CD4-positive, alpha-beta memory T cell (primary cell): ENCODE measurements around the gene RIMBP2. TPM values are rescaled to one million over a fixed set of nuclear protein-coding genes. Genes with fewer than 3 reads are reported as not detected.

ENCODE experiments used
- CTCF ChIA-PET: fragments of 350-600 bp; sonication (Branson Sonifier 250); formaldehyde crosslinking; loops from one replicate; lab custom pipeline; 2021; ENCODE audit warnings: inconsistent platforms; ENCODE audit not compliant: partially characterized antibody; lab: Charles Lee
- POLR2A ChIA-PET: fragments of 350-600 bp; sonication (Branson Sonifier 250); formaldehyde crosslinking; loops from one replicate; lab custom pipeline; 2021; ENCODE audit not compliant: partially characterized antibody; lab: Charles Lee
- DNase-seq, 5 donors: peaks; one replicate each; pipeline versions ENCODE4 v3.0.0 to v3.0.0-alpha.2; 2020 to 2022; ENCODE audit warnings: mixed read lengths in 1 of 5
- H3K27ac ChIP-seq: one replicate; pipeline ENCODE4 v1.7.0; 2013; ENCODE audit warnings: low read depth, low read length
- H3K27me3 ChIP-seq: 2 replicates; pipeline ENCODE4 v1.7.0; 2013; ENCODE audit warnings: mild to moderate bottlenecking, low read length, moderate library complexity; ENCODE audit not compliant: insufficient read depth
- H3K36me3 ChIP-seq: 2 replicates; pipeline ENCODE4 v1.7.0; 2013; ENCODE audit warnings: mild to moderate bottlenecking, low read length, moderate library complexity; ENCODE audit not compliant: insufficient read depth
- H3K4me1 ChIP-seq: 2 replicates; pipeline ENCODE4 v1.7.0; 2013; ENCODE audit warnings: mild to moderate bottlenecking, low read length, moderate library complexity; ENCODE audit not compliant: insufficient read depth
- H3K4me3 ChIP-seq, 2 donors: one replicate each; pipeline ENCODE4 v1.7.0; 2013; ENCODE audit warnings: low read length in 2 of 2, mild to moderate bottlenecking in 1 of 2
- H3K9me3 ChIP-seq, 2 donors: one replicate each; pipeline ENCODE4 v1.7.0; 2013; ENCODE audit warnings: low read length in 2 of 2, control low read depth in 1 of 2; ENCODE audit not compliant: control insufficient read depth in 1 of 2
- H3K27ac Mint-ChIP-seq, 7 donors: one replicate each; pipeline ENCODE4 v1.8.0; 2020 to 2021; ENCODE audit warnings: mixed read lengths in 7 of 7, mild to moderate bottlenecking in 6 of 7, inconsistent platforms in 3 of 7, moderate library complexity in 3 of 7
- H3K27me3 Mint-ChIP-seq, 2 donors: one replicate each; pipeline ENCODE4 v1.8.0; 2020 to 2021; ENCODE audit warnings: mixed read lengths in 2 of 2
- H3K36me3 Mint-ChIP-seq, 2 donors: one replicate each; pipeline ENCODE4 v1.8.0; 2020 to 2021; ENCODE audit warnings: mixed read lengths in 2 of 2, inconsistent platforms in 1 of 2, mild to moderate bottlenecking in 1 of 2
- H3K4me1 Mint-ChIP-seq, 4 donors: one replicate each; pipeline ENCODE4 v1.8.0; 2020 to 2021; ENCODE audit warnings: mixed read lengths in 4 of 4, mild to moderate bottlenecking in 1 of 4
- H3K4me3 Mint-ChIP-seq, 8 donors: one replicate each; pipeline ENCODE4 v1.8.0; 2020 to 2021; ENCODE audit warnings: mixed read lengths in 8 of 8, mild to moderate bottlenecking in 7 of 8, moderate library complexity in 6 of 8, inconsistent platforms in 3 of 8
- H3K9me3 Mint-ChIP-seq, 8 donors: one replicate each; pipeline ENCODE4 v1.8.0; 2020 to 2021; ENCODE audit warnings: mixed read lengths in 8 of 8, mild to moderate bottlenecking in 5 of 8, inconsistent platforms in 3 of 8, moderate library complexity in 1 of 8
- intact Hi-C: fragments of 100-400 bp; cut with micrococcal nuclease; formaldehyde crosslinking; loops from one replicate; pipeline ENCODE4 v1.15.1; 2023
- polyA plus RNA-seq, 2 donors: library from polyadenylated mRNA; unstranded; fragments of 300-500 nt; fragmentation: Illumina TruSeq; gene quantifications; one replicate each; pipeline ENCODE4 v1.2.3, GENCODE V29; 2021
- total RNA-seq, 2 experiments: library from RNA; stranded (reverse); gene quantifications; one replicate each; pipeline ENCODE4 v1.2.3, GENCODE V29; 2021

Gene RIMBP2
- total and polyA plus RNA-seq, 4 experiments from 2014 or later, result 0.20 TPM; not detected in 3

GRCh38 chr12:130357241-130357640 lies 358.9 kb downstream of the RIMBP2 start:
- CTCF ChIA-PET, result no interaction called here
- Mint-ChIP-seq H3K4me1 (no peaks in the 10 kb centered on the region), H3K27ac (no peak overlapping the region), H3K27me3 (peaks cover 0 to 2% of the 10 kb centered on the region in 2 donors), H3K4me3 (no peak overlapping the region), H3K9me3 (peaks cover 0 to 4% (median 0%) of the 10 kb centered on the region in 8 donors), H3K36me3 (no peaks in the 10 kb centered on the region)
- POLR2A ChIA-PET, result no interaction called here
- no peaks in the 10 kb centered on the region for H3K36me3 ChIP-seq
- H3K27ac ChIP-seq, result no peak overlapping the region
- H3K4me1 ChIP-seq, result no peaks in the 10 kb centered on the region
- no peak overlapping the region for H3K4me3 ChIP-seq
- intact Hi-C loops, result no loop called here
- no peak for DNase-seq
- no peaks in the 10 kb centered on the region for H3K9me3 ChIP-seq
- H3K27me3 ChIP-seq, result no peaks in the 10 kb centered on the region

- intact Hi-C loops, result no loop called here
Measured at GRCh38 chr12:130356222-130356621, 359.9 kb downstream of the RIMBP2 start.

GRCh38 chr12:130354407-130354806 lies 361.7 kb downstream of the RIMBP2 start:
- Mint-ChIP-seq H3K27me3 (peaks cover 0 to 4% of the 10 kb centered on the region in 2 donors), H3K9me3 (peaks cover 0 to 4% (median 0%) of the 10 kb centered on the region in 8 donors), H3K4me1 (no peaks in the 10 kb centered on the region), H3K36me3 (no peaks in the 10 kb centered on the region), H3K27ac (no peak overlapping the region), H3K4me3 (no peak overlapping the region)
- DNase-seq, result no peak
- Histone ChIP-seq H3K4me1 (no peaks in the 10 kb centered on the region), H3K4me3 (no peak overlapping the region), H3K27ac (no peak overlapping the region), H3K27me3 (no peaks in the 10 kb centered on the region), H3K9me3 (no peaks in the 10 kb centered on the region), H3K36me3 (no peaks in the 10 kb centered on the region)
- ChIA-PET POLR2A (no interaction called here), CTCF (no interaction called here)
- intact Hi-C loops, result no loop called here

More at GRCh38 chr12:130356222-130356621, 359.9 kb downstream of the RIMBP2 start:
- no peaks in the 10 kb centered on the region for H3K9me3 ChIP-seq
- H3K4me1 ChIP-seq, result no peaks in the 10 kb centered on the region
- no peaks in the 10 kb centered on the region for H3K27me3 ChIP-seq
- no peaks in the 10 kb centered on the region for H3K36me3 ChIP-seq
- no peak for DNase-seq
- ChIA-PET CTCF (no interaction called here), POLR2A (no interaction called here)
- H3K4me3 Mint-ChIP-seq, result no peak overlapping the region
- no peaks in the 10 kb centered on the region for H3K36me3 Mint-ChIP-seq
- no peaks in the 10 kb centered on the region for H3K4me1 Mint-ChIP-seq
- no peak overlapping the region for H3K4me3 ChIP-seq
- no peak overlapping the region for H3K27ac ChIP-seq
- H3K9me3 Mint-ChIP-seq, result peaks cover 0 to 4% (median 0%) of the 10 kb centered on the region in 8 donors
- peaks cover 0 to 4% of the 10 kb centered on the region in 2 donors for H3K27me3 Mint-ChIP-seq
- no peak overlapping the region for H3K27ac Mint-ChIP-seq

- CTCF ChIA-PET, result no interaction called here
- H3K27me3 Mint-ChIP-seq, result peaks cover 0 to 2% of the 10 kb centered on the region in 2 donors
- POLR2A ChIA-PET, result no interaction called here
- no peaks in the 10 kb centered on the region for H3K9me3 ChIP-seq
- no peaks in the 10 kb centered on the region for H3K4me1 Mint-ChIP-seq
- no peak overlapping the region for H3K27ac Mint-ChIP-seq
- no peak for DNase-seq
- no peaks in the 10 kb centered on the region for H3K27me3 ChIP-seq
- H3K4me1 ChIP-seq, result no peaks in the 10 kb centered on the region
- intact Hi-C loops, result no loop called here
- no peaks in the 10 kb centered on the region for H3K36me3 ChIP-seq
- H3K36me3 Mint-ChIP-seq, result no peaks in the 10 kb centered on the region
- H3K9me3 Mint-ChIP-seq, result no peaks in the 10 kb centered on the region
- no peak overlapping the region for H3K4me3 ChIP-seq
- no peak overlapping the region for H3K4me3 Mint-ChIP-seq
- H3K27ac ChIP-seq, result no peak overlapping the region
Measured at GRCh38 chr12:130353081-130353480, 363.0 kb downstream of the RIMBP2 start.

- Mint-ChIP-seq H3K27ac (no peak overlapping the region), H3K36me3 (no peaks in the 10 kb centered on the region), H3K4me3 (no peak overlapping the region), H3K27me3 (peaks cover 0 to 3% of the 10 kb centered on the region in 2 donors), H3K9me3 (no peaks in the 10 kb centered on the region), H3K4me1 (no peaks in the 10 kb centered on the region)
- H3K36me3 ChIP-seq, result no peaks in the 10 kb centered on the region
- H3K4me3 ChIP-seq, result no peak overlapping the region
- ChIA-PET CTCF (no interaction called here), POLR2A (no interaction called here)
- intact Hi-C loops, result no loop called here
- H3K4me1 ChIP-seq, result no peaks in the 10 kb centered on the region
- no peak for DNase-seq
- H3K27me3 ChIP-seq, result no peaks in the 10 kb centered on the region
- no peak overlapping the region for H3K27ac ChIP-seq
- no peaks in the 10 kb centered on the region for H3K9me3 ChIP-seq
Measured at GRCh38 chr12:130351326-130351725, 364.8 kb downstream of the RIMBP2 start.

GRCh38 chr12:130350715-130351114 lies 365.4 kb downstream of the RIMBP2 start:
- intact Hi-C loops, result no loop called here
- H3K4me1 ChIP-seq, result no peaks in the 10 kb centered on the region
- Mint-ChIP-seq H3K36me3 (no peaks in the 10 kb centered on the region), H3K4me3 (no peak overlapping the region), H3K27ac (peak overlapping the region in 1 of 7 donors; percentile 54), H3K9me3 (no peaks in the 10 kb centered on the region), H3K4me1 (no peaks in the 10 kb centered on the region), H3K27me3 (peaks cover 0 to 3% of the 10 kb centered on the region in 2 donors)
- no peaks in the 10 kb centered on the region for H3K36me3 ChIP-seq
- no peak for DNase-seq
- H3K27me3 ChIP-seq, result no peaks in the 10 kb centered on the region
- H3K9me3 ChIP-seq, result no peaks in the 10 kb centered on the region
- H3K4me3 ChIP-seq, result no peak overlapping the region
- CTCF ChIA-PET, result no interaction called here
- POLR2A ChIA-PET, result no interaction called here
- no peak overlapping the region for H3K27ac ChIP-seq

- H3K4me1 Mint-ChIP-seq, result no peaks in the 10 kb centered on the region
- H3K4me3 Mint-ChIP-seq, result no peak overlapping the region
- H3K27ac Mint-ChIP-seq, result no peak overlapping the region
- intact Hi-C loops, result no loop called here
- no peaks in the 10 kb centered on the region for H3K4me1 ChIP-seq
- CTCF ChIA-PET, result no interaction called here
- no peaks in the 10 kb centered on the region for H3K27me3 ChIP-seq
- no peaks in the 10 kb centered on the region for H3K36me3 ChIP-seq
- H3K27ac ChIP-seq, result no peak overlapping the region
- H3K27me3 Mint-ChIP-seq, result peaks cover 0 to 3% of the 10 kb centered on the region in 2 donors
- POLR2A ChIA-PET, result no interaction called here
- no peak for DNase-seq
- H3K4me3 ChIP-seq, result no peak overlapping the region
- no peaks in the 10 kb centered on the region for H3K36me3 Mint-ChIP-seq
- H3K9me3 Mint-ChIP-seq, result no peaks in the 10 kb centered on the region
- no peaks in the 10 kb centered on the region for H3K9me3 ChIP-seq
Measured at GRCh38 chr12:130347588-130347987, 368.5 kb downstream of the RIMBP2 start.
